A549 (cell line): ENCODE data around the gene NANOS2.

ENCODE experiments used
- CTCF ChIP-seq: fragments of >200 bp; sonication (Bioruptor Twin); formaldehyde crosslinking; IDR thresholded peaks from 3 replicates; pipeline ENCODE4 v1.5.1; 2016
- HOXA7 ChIP-seq: fragments of 250-450 bp; sonication (Bioruptor Pico); IDR thresholded peaks from 2 replicates; pipeline ENCODE4 v1.5.0; 2020; ENCODE audit warnings: mild to moderate bottlenecking, moderate library complexity

- TF ChIP-seq CTCF (no peak), HOXA7 (CRISPR knock-in tag) (no peak)
These were observed 38.5 kb downstream of the NANOS2 start for GRCh38 chr19:45876161-45876410.
